ENCODE measurements around the gene TSHZ2.

The TSHZ2 gene

DNA sequence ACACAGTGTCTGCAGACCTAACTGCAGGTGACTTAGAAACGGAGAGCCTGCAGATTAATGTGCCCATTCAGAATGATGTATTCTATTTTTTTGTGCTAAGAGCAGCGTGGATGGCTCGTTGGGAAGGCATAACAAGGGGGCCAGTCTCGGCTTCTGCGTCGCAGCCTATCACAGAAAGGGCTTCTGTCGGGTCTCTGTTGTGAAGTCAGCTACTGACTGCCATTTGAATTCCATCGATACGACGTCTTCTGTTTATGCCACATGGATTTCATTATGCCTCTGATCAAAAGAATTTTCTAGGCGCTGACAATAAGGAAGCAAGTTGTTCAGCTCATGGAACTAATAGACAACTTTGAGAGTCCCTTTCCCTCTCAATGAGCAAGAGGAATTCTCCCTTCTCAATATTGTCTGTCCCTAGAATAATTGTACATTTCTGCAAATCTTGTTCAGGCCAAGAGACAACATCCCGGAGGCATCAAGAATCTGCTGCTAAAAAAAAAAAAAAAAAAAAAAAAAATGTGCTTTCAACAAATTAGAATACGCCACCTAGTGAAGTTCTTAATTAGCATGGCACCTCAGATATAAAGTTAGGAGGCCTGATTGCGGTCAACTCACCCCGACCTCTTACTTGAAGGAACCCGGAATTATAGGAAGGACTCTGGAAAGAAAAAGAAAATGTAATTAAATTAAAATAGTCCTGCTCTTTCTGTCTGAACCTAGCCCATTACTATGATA lies 223.9 kb downstream of the TSHZ2 start:
- Histone ChIP-seq H3K36me3 (ENCODE audit: control insufficient read depth in 5 of 5, insufficient read depth in 5 of 5, low read length in 5 of 5) (no peaks in the 10 kb centered on the region), H3K4me1 (ENCODE audit: control insufficient read depth in 5 of 5, insufficient read depth in 5 of 5, low read length in 5 of 5) (peaks cover 0 to 4% (median 0%) of the 10 kb centered on the region in 5 donors), H3K4me3 (ENCODE audit: low read depth in 1 of 5, low read length in 5 of 5) (no peak overlapping the region), H3K9ac (ENCODE audit: low read length in 5 of 5) (no peak overlapping the region), H3K27me3 (ENCODE audit: control insufficient read depth in 5 of 5, insufficient read depth in 4 of 5, low read length in 5 of 5) (peaks cover 0 to 3% (median 0%) of the 10 kb centered on the region in 5 donors), H3K9me3 (ENCODE audit: control insufficient read depth in 5 of 5, low read length in 5 of 5) (no peaks in the 10 kb centered on the region), H3K27ac (ENCODE audit: low read depth, low read length) (no peak overlapping the region)

DNA sequence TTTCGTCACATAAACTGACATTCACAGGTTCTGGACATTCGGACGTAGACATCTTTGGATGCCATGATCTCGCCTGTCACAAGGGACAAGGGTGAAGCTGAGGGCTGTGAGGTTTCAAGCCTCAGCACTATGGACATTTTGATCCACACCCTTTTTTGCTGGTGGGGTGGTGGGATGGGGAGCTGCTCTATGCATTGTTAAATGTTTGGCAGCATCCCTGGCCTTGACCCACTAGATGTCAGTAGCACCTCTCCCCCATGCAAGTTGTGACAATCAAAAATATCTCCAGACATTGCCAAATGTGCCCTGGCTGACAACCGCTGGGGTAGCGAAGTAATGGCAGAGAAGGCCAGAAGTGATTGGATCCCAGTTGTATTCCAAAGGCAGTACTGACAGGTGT lies 229.4 kb downstream of the TSHZ2 start:
- H3K4me3 ChIP-seq (ENCODE audit: low read depth in 1 of 5, low read length in 5 of 5) = no peak overlapping the region
- H3K36me3 ChIP-seq (ENCODE audit: control insufficient read depth in 5 of 5, insufficient read depth in 5 of 5, low read length in 5 of 5) = no peaks in the 10 kb centered on the region
- no peaks in the 10 kb centered on the region for H3K27me3 ChIP-seq (ENCODE audit: control insufficient read depth in 5 of 5, insufficient read depth in 4 of 5, low read length in 5 of 5)
- H3K4me1 ChIP-seq (ENCODE audit: control insufficient read depth in 5 of 5, insufficient read depth in 5 of 5, low read length in 5 of 5) = peaks cover 0 to 6% (median 3%) of the 10 kb centered on the region in 5 donors
- no peaks in the 10 kb centered on the region for H3K9me3 ChIP-seq (ENCODE audit: control insufficient read depth in 5 of 5, low read length in 5 of 5)
- H3K9ac ChIP-seq (ENCODE audit: low read length in 5 of 5) = no peak overlapping the region
- no peak overlapping the region for H3K27ac ChIP-seq (ENCODE audit: low read depth, low read length)

DNA sequence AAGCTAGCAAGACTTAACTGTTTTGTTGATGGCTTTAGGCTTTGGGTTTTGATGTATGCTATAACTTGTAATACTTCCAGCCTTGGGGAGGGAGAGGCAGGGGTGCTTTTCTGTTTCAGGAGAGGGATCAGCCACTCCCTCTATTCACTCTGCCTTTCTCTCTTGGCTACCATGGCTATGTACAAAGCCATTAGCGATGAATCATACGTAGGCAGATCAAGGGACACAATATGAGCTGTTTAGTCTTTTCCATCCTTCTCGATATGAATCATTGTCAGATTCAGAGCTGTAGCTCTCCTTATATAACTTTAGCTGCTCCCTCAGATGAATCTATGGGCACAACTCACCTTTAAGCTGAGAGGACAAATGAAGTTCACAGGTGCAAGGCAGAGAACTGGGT lies 230.6 kb downstream of the TSHZ2 start:
- Histone ChIP-seq H3K4me3 (ENCODE audit: low read depth in 1 of 5, low read length in 5 of 5) (no peak overlapping the region), H3K4me1 (ENCODE audit: control insufficient read depth in 5 of 5, insufficient read depth in 5 of 5, low read length in 5 of 5) (peaks cover 0 to 6% (median 3%) of the 10 kb centered on the region in 5 donors), H3K36me3 (ENCODE audit: control insufficient read depth in 5 of 5, insufficient read depth in 5 of 5, low read length in 5 of 5) (no peaks in the 10 kb centered on the region)

DNA sequence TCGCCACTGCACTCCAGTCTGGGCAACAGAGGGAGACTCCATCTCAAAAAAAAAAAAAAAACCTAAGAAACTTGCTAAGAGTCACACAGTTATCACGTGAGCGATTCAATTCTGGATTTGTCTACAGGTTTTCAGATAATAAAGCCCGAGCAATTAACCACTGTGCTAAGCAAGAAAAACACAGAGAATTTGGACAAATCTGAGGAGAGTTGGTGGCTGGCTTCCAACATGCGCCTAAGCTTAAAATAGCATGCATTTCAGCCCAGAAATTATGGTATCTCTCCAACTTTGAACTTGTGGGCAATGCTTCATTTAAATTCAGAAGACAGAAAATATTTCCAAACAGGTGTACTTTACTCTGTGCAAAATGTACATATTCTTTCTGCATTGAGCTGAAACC lies 232.9 kb downstream of the TSHZ2 start:
- Histone ChIP-seq H3K4me3 (ENCODE audit: low read depth in 1 of 5, low read length in 5 of 5) (no peak overlapping the region), H3K27ac (ENCODE audit: low read depth, low read length) (no peak overlapping the region), H3K9ac (ENCODE audit: low read length in 5 of 5) (no peak overlapping the region), H3K36me3 (ENCODE audit: control insufficient read depth in 5 of 5, insufficient read depth in 5 of 5, low read length in 5 of 5) (no peaks in the 10 kb centered on the region), H3K4me1 (ENCODE audit: control insufficient read depth in 5 of 5, insufficient read depth in 5 of 5, low read length in 5 of 5) (peaks cover 0 to 6% (median 3%) of the 10 kb centered on the region in 5 donors), H3K27me3 (ENCODE audit: control insufficient read depth in 5 of 5, insufficient read depth in 4 of 5, low read length in 5 of 5) (no peaks in the 10 kb centered on the region), H3K9me3 (ENCODE audit: control insufficient read depth in 5 of 5, low read length in 5 of 5) (no peaks in the 10 kb centered on the region)

More for the DNA sequence above, 230.6 kb downstream of the TSHZ2 start:
- Histone ChIP-seq H3K9me3 (ENCODE audit: control insufficient read depth in 5 of 5, low read length in 5 of 5) (no peaks in the 10 kb centered on the region), H3K27ac (ENCODE audit: low read depth, low read length) (no peak overlapping the region), H3K27me3 (ENCODE audit: control insufficient read depth in 5 of 5, insufficient read depth in 4 of 5, low read length in 5 of 5) (no peaks in the 10 kb centered on the region), H3K9ac (ENCODE audit: low read length in 5 of 5) (no peak overlapping the region)

DNA sequence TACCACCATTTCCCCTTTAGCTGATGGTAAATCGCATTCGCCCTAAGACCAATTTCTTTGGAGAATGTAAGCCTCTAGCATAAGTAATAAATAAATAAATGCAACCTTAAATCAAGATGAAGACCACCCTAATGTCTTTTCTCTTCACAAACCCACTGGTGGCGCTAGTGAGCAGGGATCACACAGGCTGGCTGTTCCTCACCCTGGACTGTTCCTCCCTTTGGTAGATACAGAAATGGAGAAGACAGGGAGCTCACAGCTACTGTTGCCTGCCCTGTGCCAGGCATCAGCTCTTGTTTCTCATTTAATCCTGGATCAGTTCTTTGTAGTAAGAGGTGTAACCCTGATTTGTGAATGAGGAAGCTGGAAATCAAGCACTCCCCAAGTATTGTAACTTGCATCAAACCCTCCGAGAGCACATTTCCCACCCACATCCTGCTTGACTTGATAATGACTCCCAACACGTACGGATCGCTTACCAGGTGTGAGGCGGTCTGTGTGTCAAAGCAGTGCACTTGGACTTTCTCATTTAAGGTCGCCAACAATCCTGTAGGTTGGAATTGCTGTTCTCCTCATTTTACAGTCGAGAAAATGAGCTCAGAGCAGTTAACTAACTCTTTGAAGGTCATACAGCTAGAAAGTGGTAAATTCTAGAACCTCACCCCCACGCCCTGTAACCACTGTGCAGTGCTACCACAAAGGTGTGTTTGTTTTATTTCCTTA lies 236.1 kb downstream of the TSHZ2 start:
- H3K4me3 ChIP-seq (ENCODE audit: low read depth in 1 of 5, low read length in 5 of 5) = no peak overlapping the region
- no peaks in the 10 kb centered on the region for H3K36me3 ChIP-seq (ENCODE audit: control insufficient read depth in 5 of 5, insufficient read depth in 5 of 5, low read length in 5 of 5)
- no peak overlapping the region for H3K27ac ChIP-seq (ENCODE audit: low read depth, low read length)
- H3K4me1 ChIP-seq (ENCODE audit: control insufficient read depth in 5 of 5, insufficient read depth in 5 of 5, low read length in 5 of 5) = peaks cover 0 to 9% (median 3%) of the 10 kb centered on the region in 5 donors
- H3K27me3 ChIP-seq (ENCODE audit: control insufficient read depth in 5 of 5, insufficient read depth in 4 of 5, low read length in 5 of 5) = no peaks in the 10 kb centered on the region
- no peak overlapping the region for H3K9ac ChIP-seq (ENCODE audit: low read length in 5 of 5)
- no peaks in the 10 kb centered on the region for H3K9me3 ChIP-seq (ENCODE audit: control insufficient read depth in 5 of 5, low read length in 5 of 5)

DNA sequence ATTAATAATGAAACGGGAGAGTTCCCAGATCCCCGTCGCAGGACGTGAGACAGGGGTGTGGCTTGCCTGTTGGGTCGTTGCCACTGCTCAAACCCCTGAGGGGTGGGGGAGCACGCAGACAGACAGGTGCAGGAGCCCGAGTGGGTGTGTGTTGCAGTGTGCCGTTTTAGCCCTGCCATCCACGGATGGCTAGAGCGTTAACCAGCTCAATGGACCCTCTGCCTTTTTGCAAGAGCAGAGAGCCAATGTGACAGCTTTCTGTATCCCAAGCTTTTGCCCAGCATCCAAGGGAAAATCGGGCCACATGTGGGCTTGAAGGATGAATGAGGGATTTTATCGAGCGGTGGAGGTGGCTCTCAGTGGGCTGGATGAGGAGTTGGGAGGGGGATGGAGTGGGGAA lies 237.9 kb downstream of the TSHZ2 start:
- H3K27ac ChIP-seq (ENCODE audit: low read depth, low read length) = no peak overlapping the region
- no peaks in the 10 kb centered on the region for H3K27me3 ChIP-seq (ENCODE audit: control insufficient read depth in 5 of 5, insufficient read depth in 4 of 5, low read length in 5 of 5)
- H3K4me1 ChIP-seq (ENCODE audit: control insufficient read depth in 5 of 5, insufficient read depth in 5 of 5, low read length in 5 of 5) = peaks cover 0 to 6% (median 2%) of the 10 kb centered on the region in 5 donors
- no peaks in the 10 kb centered on the region for H3K36me3 ChIP-seq (ENCODE audit: control insufficient read depth in 5 of 5, insufficient read depth in 5 of 5, low read length in 5 of 5)
- H3K9ac ChIP-seq (ENCODE audit: low read length in 5 of 5) = no peak overlapping the region
- H3K9me3 ChIP-seq (ENCODE audit: control insufficient read depth in 5 of 5, low read length in 5 of 5) = no peaks in the 10 kb centered on the region
- H3K4me3 ChIP-seq (ENCODE audit: low read depth in 1 of 5, low read length in 5 of 5) = no peak overlapping the region

DNA sequence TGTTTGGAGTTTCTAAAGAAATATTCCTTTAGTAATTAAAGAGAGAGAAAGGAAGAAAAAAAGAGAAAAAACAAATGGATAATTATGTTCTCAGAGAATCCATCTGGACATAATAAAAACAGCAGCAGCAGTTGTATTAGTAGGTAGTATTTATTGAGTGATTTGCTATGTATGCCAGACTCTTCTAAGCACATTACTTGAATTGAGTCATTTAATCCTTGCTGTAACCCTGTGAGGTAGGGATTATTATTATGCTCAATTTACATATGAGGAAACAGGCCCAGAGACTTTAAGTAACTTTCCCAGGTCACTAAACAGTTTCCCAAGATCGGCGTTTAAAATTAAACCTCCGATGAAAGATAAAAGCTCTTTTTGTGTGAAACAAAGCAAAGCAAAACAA lies 238.8 kb downstream of the TSHZ2 start:
- no peak overlapping the region for H3K27ac ChIP-seq (ENCODE audit: low read depth, low read length)
- H3K9me3 ChIP-seq (ENCODE audit: control insufficient read depth in 5 of 5, low read length in 5 of 5) = no peaks in the 10 kb centered on the region
- H3K9ac ChIP-seq (ENCODE audit: low read length in 5 of 5) = no peak overlapping the region
- no peaks in the 10 kb centered on the region for H3K27me3 ChIP-seq (ENCODE audit: control insufficient read depth in 5 of 5, insufficient read depth in 4 of 5, low read length in 5 of 5)
- no peak overlapping the region for H3K4me3 ChIP-seq (ENCODE audit: low read depth in 1 of 5, low read length in 5 of 5)
- no peaks in the 10 kb centered on the region for H3K36me3 ChIP-seq (ENCODE audit: control insufficient read depth in 5 of 5, insufficient read depth in 5 of 5, low read length in 5 of 5)
- H3K4me1 ChIP-seq (ENCODE audit: control insufficient read depth in 5 of 5, insufficient read depth in 5 of 5, low read length in 5 of 5) = peaks cover 0 to 3% (median 0%) of the 10 kb centered on the region in 5 donors

DNA sequence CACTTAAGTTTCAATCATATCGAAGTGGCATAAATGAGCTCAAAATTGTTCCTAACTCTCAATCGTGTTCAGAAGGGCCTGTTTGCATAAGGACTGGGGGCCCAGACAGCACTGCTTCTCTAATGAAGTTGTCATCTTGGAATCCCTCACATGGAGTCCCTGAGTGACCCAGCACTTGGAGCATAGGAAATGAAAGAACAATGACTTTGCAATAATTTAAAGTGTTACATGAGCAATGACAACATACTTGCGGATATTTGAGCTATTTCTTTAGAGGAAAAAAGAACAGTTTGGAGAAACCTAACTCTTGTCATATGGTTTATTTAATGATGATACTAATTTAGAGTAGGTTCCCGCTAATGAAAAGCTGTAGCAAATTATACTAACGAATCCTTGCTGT lies 239.9 kb downstream of the TSHZ2 start:
- Histone ChIP-seq H3K9ac (ENCODE audit: low read length in 5 of 5) (no peak overlapping the region), H3K27ac (ENCODE audit: low read depth, low read length) (no peak overlapping the region)

DNA sequence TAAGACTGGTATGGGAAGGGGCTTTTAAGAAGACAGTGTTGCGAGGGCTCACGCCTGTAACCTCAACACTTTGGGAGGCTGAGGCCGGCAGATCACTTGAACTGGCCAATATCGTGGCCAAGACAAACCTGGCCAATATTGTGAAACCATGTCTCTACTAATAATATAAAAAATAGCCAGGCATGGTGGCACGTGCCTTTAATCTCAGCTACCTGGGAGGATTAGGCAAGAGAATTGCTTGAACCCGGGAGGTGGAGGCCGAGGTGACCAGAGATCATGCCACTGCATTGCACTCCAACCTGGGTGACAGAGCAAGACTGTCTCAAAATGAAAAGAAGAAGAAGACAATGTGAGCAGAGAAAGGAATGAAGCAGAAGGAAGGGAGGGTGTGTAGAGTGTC lies 242.2 kb downstream of the TSHZ2 start:
- peaks cover 0 to 11% (median 7%) of the 10 kb centered on the region in 5 donors for H3K4me1 ChIP-seq (ENCODE audit: control insufficient read depth in 5 of 5, insufficient read depth in 5 of 5, low read length in 5 of 5)
- no peak overlapping the region for H3K27ac ChIP-seq (ENCODE audit: low read depth, low read length)
- H3K9me3 ChIP-seq (ENCODE audit: control insufficient read depth in 5 of 5, low read length in 5 of 5) = no peaks in the 10 kb centered on the region
- H3K27me3 ChIP-seq (ENCODE audit: control insufficient read depth in 5 of 5, insufficient read depth in 4 of 5, low read length in 5 of 5) = no peaks in the 10 kb centered on the region
- no peak overlapping the region for H3K4me3 ChIP-seq (ENCODE audit: low read depth in 1 of 5, low read length in 5 of 5)
- H3K9ac ChIP-seq (ENCODE audit: low read length in 5 of 5) = no peak overlapping the region
- no peaks in the 10 kb centered on the region for H3K36me3 ChIP-seq (ENCODE audit: control insufficient read depth in 5 of 5, insufficient read depth in 5 of 5, low read length in 5 of 5)

More for the DNA sequence above, 239.9 kb downstream of the TSHZ2 start:
- Histone ChIP-seq H3K4me1 (ENCODE audit: control insufficient read depth in 5 of 5, insufficient read depth in 5 of 5, low read length in 5 of 5) (peaks cover 0 to 8% (median 5%) of the 10 kb centered on the region in 5 donors), H3K36me3 (ENCODE audit: control insufficient read depth in 5 of 5, insufficient read depth in 5 of 5, low read length in 5 of 5) (no peaks in the 10 kb centered on the region), H3K9me3 (ENCODE audit: control insufficient read depth in 5 of 5, low read length in 5 of 5) (no peaks in the 10 kb centered on the region), H3K4me3 (ENCODE audit: low read depth in 1 of 5, low read length in 5 of 5) (no peak overlapping the region), H3K27me3 (ENCODE audit: control insufficient read depth in 5 of 5, insufficient read depth in 4 of 5, low read length in 5 of 5) (no peaks in the 10 kb centered on the region)

DNA sequence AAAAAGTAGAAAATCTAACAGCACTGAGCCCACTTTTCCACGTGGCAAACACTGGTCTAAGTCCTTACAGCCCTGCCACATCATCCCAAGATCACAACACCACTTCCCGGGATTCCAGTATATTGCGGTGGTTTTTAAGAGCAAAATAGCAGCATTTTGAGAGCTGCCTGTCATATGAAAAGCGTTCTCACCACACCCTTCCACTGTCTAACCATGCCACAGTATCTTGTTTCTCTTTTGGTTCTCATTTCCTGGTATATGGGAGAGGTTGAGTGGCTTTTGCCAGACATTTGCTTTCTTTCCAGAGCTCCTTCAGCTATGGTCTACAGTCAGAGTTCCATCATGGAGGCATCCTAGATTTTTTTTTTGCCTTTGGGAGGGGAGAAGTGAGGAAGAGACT lies 243.0 kb downstream of the TSHZ2 start:
- peaks cover 0 to 11% (median 7%) of the 10 kb centered on the region in 5 donors for H3K4me1 ChIP-seq (ENCODE audit: control insufficient read depth in 5 of 5, insufficient read depth in 5 of 5, low read length in 5 of 5)
- no peak overlapping the region for H3K4me3 ChIP-seq (ENCODE audit: low read depth in 1 of 5, low read length in 5 of 5)
- H3K36me3 ChIP-seq (ENCODE audit: control insufficient read depth in 5 of 5, insufficient read depth in 5 of 5, low read length in 5 of 5) = no peaks in the 10 kb centered on the region
- no peaks in the 10 kb centered on the region for H3K27me3 ChIP-seq (ENCODE audit: control insufficient read depth in 5 of 5, insufficient read depth in 4 of 5, low read length in 5 of 5)
- no peak overlapping the region for H3K27ac ChIP-seq (ENCODE audit: low read depth, low read length)
- H3K9ac ChIP-seq (ENCODE audit: low read length in 5 of 5) = no peak overlapping the region
- H3K9me3 ChIP-seq (ENCODE audit: control insufficient read depth in 5 of 5, low read length in 5 of 5) = peaks cover 0 to 5% (median 0%) of the 10 kb centered on the region in 5 donors
